Measurements from ENCODE around the gene HOXA3. TPM values are rescaled to one million over a fixed set of nuclear protein-coding genes. Genes with fewer than 3 reads are reported as not detected.

The HOXA3 gene
- total RNA-seq, 2 experiments from 2014 or later: not detected

DNA sequence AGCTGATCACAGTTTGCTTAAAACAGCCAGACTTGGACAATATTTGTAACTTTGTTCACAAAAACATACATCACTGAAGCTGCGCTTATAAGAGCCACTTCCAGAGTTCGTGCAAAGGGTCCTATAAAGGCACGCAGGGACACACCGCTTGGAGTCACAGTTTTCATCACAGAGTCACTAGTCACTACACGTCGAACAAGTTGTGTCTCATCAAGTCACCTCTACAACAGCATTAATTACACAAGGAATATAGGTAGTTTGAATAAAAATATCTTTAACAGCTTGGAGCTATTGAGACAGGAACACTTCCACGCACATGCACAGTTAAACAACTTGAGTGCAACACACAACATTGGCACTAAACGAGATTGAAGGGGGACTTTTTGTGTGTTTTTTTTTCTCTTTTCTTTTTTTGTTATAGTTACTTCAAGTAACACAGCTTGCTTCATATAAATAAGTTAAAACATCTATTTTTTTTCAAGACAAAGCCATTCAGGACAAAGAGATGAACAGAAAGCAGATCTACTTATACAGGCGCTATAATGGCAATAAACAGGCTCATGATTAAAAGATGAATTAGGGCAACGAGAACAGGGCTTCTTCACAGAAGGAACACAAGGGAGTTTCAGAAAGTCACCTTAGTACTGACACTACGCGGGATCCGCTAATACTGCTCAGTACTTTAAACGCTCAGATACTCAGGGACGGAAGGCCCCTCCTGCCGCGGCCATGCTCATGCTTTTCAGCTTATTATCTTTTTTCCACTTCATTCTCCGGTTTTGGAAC is 11.1 kb downstream of the HOXA3 start:
- ChIA-PET CTCF (interaction anchor here (0.7 to 1.8 kb wide), 4 partner anchors 8 to 374 kb away, joined by 3 to 8 read pairs (median 4); no protein-coding TSS in a partner anchor), POLR2A (interaction anchor here (0.9 kb wide), 1 partner anchor 56 kb away, joined by 7 read pairs; no protein-coding TSS in a partner anchor)

DNA sequence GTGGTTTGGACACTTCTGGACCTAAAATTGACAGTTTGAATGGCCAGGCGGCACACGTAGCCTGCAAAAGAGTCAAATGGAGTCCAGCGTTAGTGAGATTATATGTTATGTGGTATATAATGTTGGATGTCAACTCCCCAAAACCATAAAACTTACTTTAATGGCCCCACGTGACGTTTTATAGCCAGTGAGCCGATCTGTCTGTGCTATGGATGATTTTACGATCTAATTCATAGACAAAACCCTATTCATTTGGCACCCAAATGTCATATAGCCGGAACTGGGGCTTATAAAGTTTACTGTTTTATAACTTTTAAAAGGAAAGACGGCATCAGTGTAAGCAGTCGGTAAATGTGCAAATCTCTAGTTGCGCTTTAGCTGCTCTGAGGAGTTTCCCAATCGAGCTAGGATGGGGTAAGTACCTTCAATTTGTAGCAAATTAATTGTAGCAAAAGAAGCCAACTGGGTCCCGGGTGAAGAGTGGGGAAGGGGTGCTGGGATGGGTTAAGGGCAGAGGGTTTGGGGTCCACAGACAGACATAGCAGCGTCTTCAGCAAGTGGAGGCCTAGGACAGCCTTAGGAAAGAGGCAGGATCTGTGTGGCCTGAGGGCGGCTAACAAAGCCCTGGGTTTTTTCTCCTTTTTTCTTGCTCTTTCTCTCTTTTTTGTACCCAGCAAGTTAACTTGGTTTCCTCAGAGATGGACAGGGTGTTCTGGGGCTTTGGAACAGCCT is 12.1 kb downstream of the HOXA3 start:
- ChIA-PET POLR2A (interaction anchor here (0.9 kb wide), 1 partner anchor 55 kb away, joined by 7 read pairs; no protein-coding TSS in a partner anchor), CTCF (interaction anchor here (0.8 to 1.8 kb wide), 3 partner anchors 9 to 48 kb away, joined by 3 to 8 read pairs (median 3); no protein-coding TSS in a partner anchor)

DNA sequence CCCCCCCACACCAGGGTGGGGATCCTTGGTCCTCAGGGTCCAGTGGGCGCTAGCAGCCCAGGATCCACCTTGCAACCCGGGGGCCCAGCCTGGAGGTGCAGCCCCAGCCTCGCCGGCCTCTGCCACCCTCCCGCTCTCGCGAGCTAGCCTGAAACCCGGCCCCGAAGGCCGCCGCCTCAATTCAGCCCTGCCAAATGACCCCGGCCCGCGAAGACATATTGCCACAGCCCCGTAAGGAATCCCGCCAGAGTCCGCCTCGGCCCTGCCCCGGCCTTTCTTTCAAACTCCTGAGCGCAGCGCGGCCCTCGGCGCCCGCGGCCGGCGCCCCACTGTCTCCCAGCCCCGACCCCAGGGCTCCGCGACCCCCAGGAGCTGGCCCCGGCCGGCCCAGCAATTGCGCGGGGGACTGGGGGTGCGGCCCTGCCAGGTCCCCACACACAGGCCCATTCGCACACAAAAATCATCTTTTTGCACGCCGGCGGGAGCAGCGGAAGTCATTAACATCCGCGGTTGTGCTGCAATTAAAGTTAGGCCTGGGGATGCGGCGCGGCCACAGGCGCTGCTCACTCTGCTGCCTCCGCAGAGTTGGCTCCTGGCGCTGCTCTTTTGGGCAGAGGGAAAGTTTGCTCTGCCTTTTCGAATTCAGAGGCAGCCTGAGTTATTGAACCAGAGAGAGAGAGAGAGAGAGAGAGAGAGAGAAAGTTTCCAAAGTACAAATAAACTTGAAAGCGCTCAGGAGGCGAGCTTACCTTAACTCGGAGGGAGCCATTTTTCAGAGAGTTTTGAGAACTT is 12.9 kb downstream of the HOXA3 start:
- ChIA-PET POLR2A (no interaction called here), CTCF (no interaction called here)

DNA sequence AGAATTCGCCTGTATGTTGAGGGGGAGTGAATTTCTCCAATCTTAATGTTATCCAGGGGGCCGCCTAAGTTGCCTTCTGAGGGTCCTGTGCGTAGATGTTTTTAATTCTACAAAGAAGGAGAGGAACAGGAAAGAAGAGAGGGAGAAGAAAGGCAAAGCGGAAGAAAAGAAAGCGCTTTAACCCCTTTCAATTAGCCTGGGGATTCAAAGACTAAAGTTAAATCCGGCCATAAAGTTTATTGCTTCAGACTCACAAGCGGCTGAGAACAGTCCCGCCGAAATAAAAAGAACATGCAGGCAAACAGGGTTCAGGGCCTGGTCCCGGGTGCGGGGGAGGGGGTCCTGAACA is 13.4 kb downstream of the HOXA3 start:
- CTCF ChIA-PET: no interaction called here

DNA sequence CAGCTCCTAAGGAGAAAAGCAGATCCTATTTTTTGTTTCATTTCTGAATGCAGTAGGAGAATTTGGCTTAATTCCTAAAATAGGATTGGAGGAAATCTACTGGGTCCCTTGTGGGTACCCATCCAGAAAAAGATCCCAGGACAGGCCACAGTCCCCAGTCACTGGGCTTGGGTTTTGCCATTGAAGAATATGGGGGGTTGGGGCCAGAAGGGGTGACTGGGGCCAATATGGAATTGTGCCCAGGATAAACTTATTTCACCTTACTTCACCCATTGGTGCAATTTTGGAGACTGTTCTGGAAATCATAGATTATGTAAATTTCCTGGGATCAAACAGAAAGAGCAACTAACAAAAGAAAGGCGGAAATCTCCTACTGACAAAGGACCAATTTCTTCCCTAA is 13.9 kb downstream of the HOXA3 start:
- ChIA-PET CTCF (no interaction called here), POLR2A (no interaction called here)

More for the DNA sequence above, 13.4 kb downstream of the HOXA3 start:
- POLR2A ChIA-PET: no interaction called here

DNA sequence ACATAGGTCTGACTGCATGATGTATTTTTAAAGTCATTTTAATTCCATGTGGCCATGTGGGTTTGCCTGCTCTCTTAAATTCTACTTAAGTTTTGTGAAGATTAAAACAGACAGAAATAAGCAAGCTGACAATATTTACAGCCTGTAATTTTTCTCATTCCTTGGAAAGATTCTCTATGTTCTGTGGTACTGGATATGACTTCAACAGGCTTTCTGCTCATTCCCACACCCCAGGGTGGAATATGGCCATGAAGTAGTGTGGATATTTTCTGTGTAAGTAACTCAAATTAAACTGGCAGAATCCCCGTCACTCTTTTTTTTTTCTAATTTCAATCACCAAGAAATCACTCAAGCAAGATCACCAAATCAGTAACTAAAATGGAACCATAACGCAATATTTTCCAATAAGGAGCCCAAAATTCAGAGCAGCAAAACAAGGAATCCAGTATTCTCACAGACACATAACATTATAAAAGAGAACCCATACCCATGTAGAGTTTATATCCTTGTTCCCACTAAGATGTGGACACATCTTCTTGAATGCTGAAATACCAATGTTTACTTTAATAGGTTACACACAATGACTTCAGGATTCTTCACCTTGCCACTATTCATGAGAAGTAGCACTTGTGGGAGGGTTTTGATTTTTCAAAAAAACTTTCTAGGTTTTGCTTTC is 14.6 kb downstream of the HOXA3 start:
- CTCF ChIA-PET: no interaction called here
- POLR2A ChIA-PET: no interaction called here

DNA sequence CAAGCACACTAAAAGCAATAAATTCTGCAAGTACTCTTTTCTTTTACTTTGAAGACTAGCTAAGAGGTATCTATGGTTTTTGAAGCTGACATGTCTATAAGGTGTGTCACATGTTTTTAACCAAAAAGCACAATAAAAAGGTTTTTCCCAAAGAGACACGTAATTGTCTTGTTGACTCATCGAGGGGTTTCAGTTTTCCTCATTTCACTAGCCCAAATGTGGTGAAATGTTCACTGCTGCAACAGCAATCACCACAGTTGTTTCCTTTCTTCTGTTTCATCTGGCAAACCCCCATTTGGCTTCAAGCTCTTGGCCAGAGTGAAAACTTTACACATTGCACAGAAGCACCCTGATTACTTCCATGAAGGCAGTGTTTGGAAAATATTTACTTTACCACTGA is 18.0 kb downstream of the HOXA3 start:
- ChIA-PET CTCF (interaction anchor here (1.1 kb wide), 1 partner anchor 27 kb away, joined by 3 read pairs; no protein-coding TSS in a partner anchor), POLR2A (no interaction called here)

DNA sequence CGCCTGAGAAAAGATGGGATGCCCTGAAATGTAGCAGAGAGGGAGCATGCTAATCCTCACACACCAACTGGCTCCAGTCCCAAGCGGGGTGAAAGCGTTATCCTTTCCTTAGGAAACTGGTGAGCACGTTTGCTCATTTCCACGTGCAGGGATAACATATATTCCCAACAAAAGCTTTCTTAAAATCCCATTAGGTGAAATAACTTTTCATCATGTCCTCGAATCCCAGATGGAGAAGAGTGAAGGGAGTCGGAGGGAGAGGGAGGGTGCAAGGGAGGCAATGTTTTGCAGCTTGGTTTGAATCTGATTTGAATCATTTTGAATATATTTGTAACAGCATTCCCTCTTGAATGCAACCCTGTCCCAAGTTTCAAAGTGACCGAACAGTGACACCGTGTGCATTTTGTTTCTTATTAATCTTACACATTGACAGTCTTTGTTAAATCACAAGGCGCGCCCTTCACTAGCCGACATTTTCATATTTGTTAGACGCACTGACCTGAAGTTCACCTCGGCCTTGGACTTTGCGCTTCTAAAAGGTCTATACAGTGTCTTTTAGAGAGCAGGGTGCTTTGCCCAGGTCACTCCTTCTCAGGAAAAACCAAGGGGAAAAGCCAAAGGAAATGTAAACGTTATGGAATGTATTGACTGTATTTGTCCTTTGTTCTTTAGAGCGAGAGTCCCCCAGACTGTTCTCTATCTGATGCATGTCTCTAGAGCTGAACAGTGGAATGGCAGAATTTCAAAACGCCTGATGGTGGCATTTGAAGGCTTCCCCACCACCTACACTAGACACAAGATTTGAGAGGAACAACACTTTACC is 18.8 kb downstream of the HOXA3 start:
- POLR2A ChIA-PET: no interaction called here
- CTCF ChIA-PET: no interaction called here

DNA sequence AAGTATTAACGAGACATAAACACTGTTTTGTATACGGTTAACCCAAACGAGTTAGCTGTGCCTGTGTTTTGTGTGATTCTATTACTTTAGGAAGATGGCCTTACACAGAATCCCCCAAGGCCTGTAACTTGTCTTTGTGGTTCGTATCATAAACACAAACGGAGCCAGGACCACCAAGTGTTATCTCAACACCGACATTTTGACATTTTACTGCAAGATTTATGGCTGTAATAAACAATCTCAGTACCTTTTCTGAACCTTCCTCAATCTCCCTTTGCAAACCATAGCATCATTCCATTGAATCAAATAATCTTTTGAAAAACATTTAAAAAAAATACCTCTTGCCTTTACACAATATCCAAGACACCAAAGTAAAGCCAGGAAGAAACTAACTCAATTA is 19.4 kb downstream of the HOXA3 start:
- CTCF ChIA-PET: no interaction called here

DNA sequence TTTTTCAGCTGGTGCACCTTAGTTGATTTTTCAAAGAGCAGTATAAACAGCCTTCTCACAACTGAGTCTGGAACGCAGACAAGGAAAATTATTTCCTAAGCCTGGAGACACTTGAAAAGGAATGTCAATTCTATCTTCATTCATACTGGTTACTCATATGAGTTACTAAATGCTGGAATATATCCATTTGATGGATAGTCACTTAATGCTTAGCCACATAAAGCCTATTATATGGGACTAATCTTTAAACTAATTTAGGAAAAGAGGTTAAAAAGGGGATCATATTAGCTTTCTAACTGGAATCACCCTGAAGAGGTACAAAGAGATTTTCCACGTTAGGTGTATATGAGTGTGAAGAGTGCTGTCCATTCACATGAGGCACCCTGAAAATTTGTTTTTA is 20.2 kb downstream of the HOXA3 start:
- CTCF ChIA-PET: interaction anchor here (1.7 kb wide), 1 partner anchor 29 kb away, joined by 4 read pairs; no protein-coding TSS in a partner anchor
- POLR2A ChIA-PET: no interaction called here

More for the DNA sequence above, 19.4 kb downstream of the HOXA3 start:
- POLR2A ChIA-PET: no interaction called here

DNA sequence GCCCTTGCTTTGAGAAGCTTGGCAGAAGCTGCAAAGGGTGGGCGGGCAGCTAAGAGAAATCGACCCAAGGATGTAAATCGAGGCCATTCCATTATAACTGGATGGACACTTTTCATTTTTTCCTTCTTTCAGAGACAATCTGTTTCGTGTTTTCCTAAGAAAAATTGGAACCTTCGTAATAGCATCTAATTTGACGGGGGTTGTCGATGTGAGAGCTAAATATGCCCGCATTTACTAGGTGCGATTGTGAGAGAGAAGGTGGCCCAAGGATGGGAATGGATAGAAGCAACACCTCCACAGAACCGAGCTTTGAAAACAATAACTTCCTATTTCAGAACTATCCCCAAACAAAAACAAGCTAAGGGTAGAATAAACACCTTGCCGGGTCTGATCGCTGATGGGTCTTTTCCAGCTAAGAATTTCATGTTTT is 21.0 kb downstream of the HOXA3 start:
- CTCF ChIA-PET: interaction anchor here (1.5 to 1.7 kb wide), 2 partner anchors 20 to 29 kb away, joined by 4 read pairs; no protein-coding TSS in a partner anchor
- POLR2A ChIA-PET: interaction anchor here (1.0 kb wide), 1 partner anchor 11 kb away, joined by 6 read pairs; no protein-coding TSS in a partner anchor

DNA sequence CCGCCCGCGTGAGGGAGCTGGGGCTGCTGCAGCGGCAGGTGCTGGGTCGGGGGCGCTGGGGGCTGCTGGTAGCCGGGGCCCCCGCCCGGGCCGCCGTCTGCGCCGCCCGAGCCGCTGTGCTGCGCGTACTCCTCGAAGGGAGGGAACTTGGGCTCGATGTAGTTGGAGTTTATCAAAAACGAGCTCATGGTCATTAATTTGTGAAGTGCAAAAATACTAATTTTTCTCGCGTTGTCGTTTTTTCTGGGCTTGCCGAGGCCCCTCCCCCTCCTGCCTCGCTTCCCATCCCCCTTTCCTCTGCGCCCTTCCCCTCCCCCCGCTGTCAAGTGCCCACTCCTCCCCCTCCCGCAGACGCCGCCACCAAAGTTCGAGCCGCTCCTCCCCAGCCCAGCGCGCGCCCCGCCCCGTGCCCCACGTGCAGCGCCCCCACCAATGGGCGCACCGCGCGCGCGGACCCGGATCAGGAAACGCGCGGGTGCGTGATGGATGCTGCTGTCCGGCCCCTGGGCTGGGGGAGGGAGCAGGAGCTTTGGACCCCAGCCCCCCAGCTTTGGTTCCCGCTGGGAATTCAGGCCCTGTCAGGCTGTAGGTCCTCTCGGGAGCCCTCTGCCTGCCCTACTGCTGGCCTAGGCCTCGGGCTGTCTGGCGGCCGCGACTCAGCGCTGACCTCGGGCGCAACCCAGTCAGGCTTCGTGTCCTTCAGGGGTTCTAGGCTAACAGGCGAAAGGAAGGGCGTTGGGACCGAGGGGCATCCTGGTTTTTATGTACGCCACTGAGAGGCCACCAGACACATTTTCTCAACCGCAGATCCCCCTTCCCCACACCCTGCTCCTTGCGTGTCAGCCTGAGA is 21.6 kb downstream of the HOXA3 start, which contains the start of gene HOXA4:
HOXA4 (minus strand) TSS at position 218 of the 850 bp plus-strand sequence; CDS start at position 194, 24 bp downstream.
- POLR2A ChIA-PET: interaction anchor here (1.0 kb wide), 1 partner anchor 10 kb away, joined by 6 read pairs; no protein-coding TSS in a partner anchor
- CTCF ChIA-PET: interaction anchor here (1.5 to 1.7 kb wide), 2 partner anchors 20 to 30 kb away, joined by 4 read pairs; no protein-coding TSS in a partner anchor

DNA sequence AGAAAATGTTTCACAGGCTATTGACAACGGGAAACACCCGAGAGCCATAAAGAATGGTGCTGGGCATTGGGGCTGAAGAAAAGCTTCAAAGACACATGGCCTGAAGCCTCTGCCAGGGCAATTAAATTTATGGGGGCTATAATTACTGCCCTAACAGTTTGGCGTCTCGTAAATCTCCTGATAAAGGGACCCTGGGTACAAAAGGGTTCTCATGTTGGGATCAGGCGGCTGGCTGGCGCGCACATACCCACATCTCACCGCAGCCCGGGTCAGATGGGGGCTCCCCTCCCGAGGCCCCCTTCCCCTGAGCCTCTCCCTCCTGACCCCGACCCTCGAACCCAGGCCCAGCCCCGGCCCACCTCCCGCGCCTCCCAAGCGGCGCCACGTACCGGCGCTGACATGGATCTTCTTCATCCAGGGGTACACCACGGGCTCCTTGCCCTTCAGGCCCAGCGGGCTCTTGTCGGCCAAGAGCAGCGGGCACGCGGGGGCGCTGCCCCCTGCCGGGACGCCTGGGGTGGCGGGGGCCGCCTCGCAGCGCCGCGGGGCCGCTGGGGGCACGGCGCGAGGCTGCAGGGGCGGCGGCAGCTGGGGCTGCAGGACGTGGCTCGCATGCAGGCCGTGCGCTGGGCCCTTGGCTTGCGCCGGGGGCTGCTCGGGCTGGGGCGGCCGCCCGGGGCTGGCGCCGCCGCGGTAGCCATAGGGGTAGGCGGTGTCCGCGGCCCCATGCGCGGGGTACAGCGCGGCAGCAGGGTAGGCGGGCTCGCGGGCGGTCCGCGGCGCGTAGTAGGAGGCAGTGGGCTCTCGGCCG is 22.4 kb downstream of the HOXA3 start:
- ChIA-PET POLR2A (no interaction called here), CTCF (no interaction called here)

DNA sequence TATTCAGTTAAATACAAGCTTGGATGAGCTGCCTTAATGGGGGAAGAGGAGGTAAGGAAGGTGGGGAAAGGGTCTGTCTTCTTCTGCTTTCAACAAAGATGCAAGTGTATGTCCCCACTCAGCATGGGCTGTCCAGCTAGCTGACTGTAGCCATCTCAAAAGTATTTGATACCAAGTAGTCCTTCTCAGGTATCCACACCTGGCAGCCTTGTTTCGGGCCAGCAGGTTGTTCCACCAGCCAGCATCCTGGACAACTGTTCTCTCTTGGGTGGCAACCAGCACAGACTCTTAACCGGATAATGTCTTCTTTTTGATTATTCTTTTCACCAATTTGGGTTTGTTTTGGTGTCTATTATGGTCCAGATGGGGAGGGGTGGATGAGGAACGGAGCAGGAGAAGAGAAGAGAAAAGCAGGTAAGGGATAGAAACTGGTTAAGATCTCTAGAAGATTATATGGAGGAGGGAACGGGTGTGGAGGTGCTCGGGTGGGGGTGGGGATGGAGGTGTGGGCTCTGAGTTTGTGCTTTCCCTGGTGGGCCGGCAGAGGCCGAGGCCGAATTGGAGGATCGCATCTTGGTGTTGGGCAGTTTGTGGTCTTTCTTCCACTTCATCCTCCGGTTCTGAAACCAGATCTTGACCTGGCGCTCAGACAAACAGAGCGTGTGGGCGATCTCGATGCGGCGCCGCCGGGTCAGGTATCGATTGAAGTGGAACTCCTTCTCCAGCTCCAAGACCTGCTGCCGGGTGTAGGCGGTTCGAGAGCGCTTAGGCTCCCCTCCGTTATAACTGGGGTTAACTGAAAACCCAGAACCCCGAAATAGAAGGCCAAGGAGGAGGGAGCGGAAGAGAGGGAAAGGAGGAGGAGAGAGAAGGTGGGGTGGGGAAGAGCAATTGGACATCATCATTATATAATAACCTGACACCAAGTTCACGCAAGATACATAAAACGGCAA is 23.3 kb downstream of the HOXA3 start:
- ChIA-PET CTCF (no interaction called here), POLR2A (no interaction called here)

DNA sequence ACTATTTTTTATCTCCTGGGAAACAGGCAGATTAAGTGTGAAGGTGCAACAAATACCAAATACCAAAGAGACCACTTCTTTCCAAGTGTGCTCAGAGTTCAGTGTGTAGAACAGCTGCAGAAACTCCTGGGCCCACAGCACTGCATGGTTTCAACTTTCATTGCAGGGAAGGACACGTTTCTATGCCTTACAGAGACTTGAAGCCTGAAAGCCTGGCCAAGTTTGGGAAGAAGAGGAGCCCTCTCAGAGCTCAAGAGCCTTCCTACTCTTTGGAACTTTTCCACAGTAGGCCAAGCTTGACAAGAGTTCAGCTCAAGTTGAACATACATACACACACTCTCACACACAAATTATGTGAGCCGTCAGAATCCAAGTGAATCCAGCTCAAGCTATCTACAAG is 24.3 kb downstream of the HOXA3 start:
- CTCF ChIA-PET: no interaction called here
- POLR2A ChIA-PET: no interaction called here
